ENCODE results near the gene KCNQ2. TPM values are rescaled to one million over a fixed set of nuclear protein-coding genes. Genes with fewer than 3 reads are reported as not detected.

Gene KCNQ2
- total RNA-seq, 1 donor, result not detected

DNA sequence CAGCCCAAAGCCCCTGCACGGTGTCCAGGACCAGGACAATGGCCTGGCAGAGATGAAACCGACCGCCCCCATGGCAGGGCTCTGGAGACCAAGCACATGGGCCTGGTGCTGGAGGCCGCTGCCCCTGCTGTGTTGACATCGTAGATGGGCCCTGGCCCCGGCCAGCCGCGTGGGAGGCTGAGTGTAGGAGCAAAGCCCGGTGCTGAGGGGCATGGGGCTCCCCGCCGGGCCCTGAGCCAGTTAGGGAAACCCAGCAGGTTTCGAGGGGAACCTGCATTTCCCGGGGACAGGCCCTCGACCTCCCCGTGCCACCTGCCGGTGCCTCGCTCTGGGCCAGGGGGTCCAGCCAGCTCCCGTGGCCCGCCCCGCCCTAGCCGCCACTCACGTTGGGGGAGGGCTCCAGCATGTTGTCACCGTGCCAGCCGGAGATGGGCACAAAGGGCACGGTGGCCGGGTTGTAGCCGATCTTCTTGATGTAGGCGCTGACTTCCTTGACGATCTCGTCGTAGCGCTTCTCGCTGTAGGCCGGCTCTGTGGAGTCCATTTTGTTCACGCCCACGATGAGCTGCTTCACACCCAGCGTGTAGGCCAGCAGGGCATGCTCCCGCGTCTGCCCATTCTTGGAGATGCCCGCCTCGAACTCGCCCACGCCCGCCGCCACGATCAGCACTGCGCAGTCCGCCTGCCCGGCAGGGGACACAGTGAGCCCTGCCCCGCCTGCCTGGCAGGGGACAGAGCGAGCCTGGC is 22.1 kb upstream of the KCNQ2 start:
- DNase-seq (ENCODE audit: low read depth), result no peak
- H3K4me3 ChIP-seq (ENCODE audit: low read depth, low read length), result no peak overlapping the region
- TF ChIP-seq CTCF (IDR thresholded peaks at IDR 0.05; ENCODE audit: insufficient read depth, low read depth, low read length), result no peak

- no peak for TF ChIP-seq CTCF (IDR thresholded peaks at IDR 0.05; ENCODE audit: insufficient read depth, low read depth, low read length)
Observed at GRCh38 chr20:63494084-63494419, 21.6 kb upstream of the KCNQ2 start.

DNA sequence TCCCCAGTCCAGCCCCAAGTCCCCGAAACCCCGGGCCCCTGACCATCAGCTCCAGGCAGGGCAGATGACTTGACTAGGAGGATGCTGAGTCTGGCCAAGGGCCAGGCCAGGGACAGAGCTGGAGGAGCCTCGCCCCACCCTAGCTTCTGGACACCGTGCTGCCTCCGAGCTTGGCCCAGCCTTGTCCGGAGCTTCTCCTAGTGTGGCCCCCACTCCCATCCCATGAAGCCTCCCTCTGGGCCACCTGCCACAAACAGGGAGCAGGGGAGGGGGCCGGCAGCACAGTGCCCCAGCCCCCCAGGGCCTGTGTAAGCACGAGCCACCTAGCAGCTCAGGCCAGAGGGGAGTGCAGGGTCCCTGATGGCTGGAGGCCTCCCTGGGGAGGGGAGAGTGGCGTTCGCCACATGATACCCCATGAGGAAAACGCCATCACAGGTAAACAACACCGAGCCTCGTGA is 21.1 kb upstream of the KCNQ2 start:
- no peak for DNase-seq (ENCODE audit: low read depth)
- TF ChIP-seq CTCF (IDR thresholded peaks at IDR 0.05; ENCODE audit: insufficient read depth, low read depth, low read length), result no peak
- no peak overlapping the region for H3K4me3 ChIP-seq (ENCODE audit: low read depth, low read length)

More at GRCh38 chr20:63494084-63494419, 21.6 kb upstream of the KCNQ2 start:
- H3K4me3 ChIP-seq (ENCODE audit: low read depth, low read length), result no peak overlapping the region
- no peak for DNase-seq (ENCODE audit: low read depth)

GRCh38 chr20:63492982-63493381 is 20.5 kb upstream of the KCNQ2 start:
- no peak overlapping the region for H3K4me3 ChIP-seq (ENCODE audit: low read depth, low read length)
- DNase-seq (ENCODE audit: low read depth), result no peak
- no peak for TF ChIP-seq CTCF (IDR thresholded peaks at IDR 0.05; ENCODE audit: insufficient read depth, low read depth, low read length)

DNA sequence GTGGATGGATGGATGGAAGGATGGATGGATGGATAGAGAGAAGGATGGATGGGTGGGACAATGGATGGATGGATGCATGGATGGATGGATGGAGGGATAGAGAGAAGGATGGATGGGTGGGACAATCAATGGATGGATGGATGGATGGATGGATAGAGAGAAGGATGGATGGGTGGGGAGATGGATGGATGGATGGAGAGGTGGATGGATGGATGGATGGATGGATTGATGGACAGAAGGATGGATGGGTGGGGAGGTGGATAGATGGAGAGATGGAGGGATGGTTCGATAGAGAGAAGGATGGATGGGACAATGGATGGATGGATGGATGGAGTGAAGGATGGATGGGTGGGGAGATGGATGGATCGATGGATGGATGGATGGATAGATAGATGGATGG is 20.1 kb upstream of the KCNQ2 start:
- no peak overlapping the region for H3K4me3 ChIP-seq (ENCODE audit: low read depth, low read length)
- no peak for DNase-seq (ENCODE audit: low read depth)
- no peak for TF ChIP-seq CTCF (IDR thresholded peaks at IDR 0.05; ENCODE audit: insufficient read depth, low read depth, low read length)

- no peak for TF ChIP-seq CTCF (IDR thresholded peaks at IDR 0.05; ENCODE audit: insufficient read depth, low read depth, low read length)
- no peak overlapping the region for H3K4me3 ChIP-seq (ENCODE audit: low read depth, low read length)
Observed at GRCh38 chr20:63491635-63492230, 19.3 kb upstream of the KCNQ2 start.

More at GRCh38 chr20:63491635-63492230, 19.3 kb upstream of the KCNQ2 start:
- DNase-seq (ENCODE audit: low read depth), result no peak
